Measurements from ENCODE around the gene UBE2L3. TPM values are rescaled to one million over a fixed set of nuclear protein-coding genes. Genes with fewer than 3 reads are reported as not detected.
"Not testable (repeated sequence)": the region's sequence is repeated elsewhere in the genome, so short reads cannot be mapped to it uniquely, and the experiment has no call there.

UBE2L3 gene
- polyA plus RNA-seq, 1 donor: 40.5 TPM

- no peak for DNase-seq
Observed at GRCh38 chr22:21573293-21573734, 5.8 kb downstream of the UBE2L3 start.

- no peak for DNase-seq
Observed at GRCh38 chr22:21573750-21574494, 6.4 kb downstream of the UBE2L3 start.

- DNase-seq: no peak
Observed at GRCh38 chr22:21579474-21579851, 11.9 kb downstream of the UBE2L3 start.

GRCh38 chr22:21580623-21581007 is 13.1 kb downstream of the UBE2L3 start:
- not testable (repeated sequence) for DNase-seq

GRCh38 chr22:21581009-21581713 is 13.6 kb downstream of the UBE2L3 start:
- not testable (repeated sequence) for DNase-seq

GRCh38 chr22:21582801-21583740 is 15.6 kb downstream of the UBE2L3 start:
- DNase-seq: no peak

GRCh38 chr22:21585389-21585788 is 17.9 kb downstream of the UBE2L3 start:
- no peak for DNase-seq

- DNase-seq: no peak
Observed at GRCh38 chr22:21587803-21588611, 20.5 kb downstream of the UBE2L3 start.

- no peak for DNase-seq
Observed at GRCh38 chr22:21589396-21589795, 21.9 kb downstream of the UBE2L3 start.

- DNase-seq: no peak
Observed at GRCh38 chr22:21590809-21591641, 23.5 kb downstream of the UBE2L3 start.

- no peak for DNase-seq
Observed at GRCh38 chr22:21591695-21592094, 24.2 kb downstream of the UBE2L3 start.

- DNase-seq: no peak
Observed at GRCh38 chr22:21592422-21592821, 24.9 kb downstream of the UBE2L3 start.

GRCh38 chr22:21593406-21594232 is 26.1 kb downstream of the UBE2L3 start:
- no peak for DNase-seq

- no peak for DNase-seq
Observed at GRCh38 chr22:21594865-21595452, 27.4 kb downstream of the UBE2L3 start.

GRCh38 chr22:21596356-21597135 is 29.0 kb downstream of the UBE2L3 start:
- not testable (repeated sequence) for DNase-seq

- DNase-seq: no peak
Observed at GRCh38 chr22:21598302-21598701, 30.8 kb downstream of the UBE2L3 start.

- no peak for DNase-seq
Observed at GRCh38 chr22:21599053-21599893, 31.8 kb downstream of the UBE2L3 start.

- DNase-seq: no peak
Observed at GRCh38 chr22:21602579-21602978, 35.1 kb downstream of the UBE2L3 start.
